Thoracic aorta (tissue), 2 donors: ENCODE data around the gene RRBP1. TPM values are rescaled to one million over a fixed set of nuclear protein-coding genes. Genes with fewer than 3 reads are reported as not detected.
"Not testable (repeated sequence)": the region's sequence is repeated elsewhere in the genome, so short reads cannot be mapped to it uniquely, and the experiment has no call there.

Experiments
- ATAC-seq: fragments of 150-250 bp; one replicate; pipeline ENCODE4 v1.8.0; 2017; ENCODE audit warnings: low read depth; ENCODE audit not compliant: insufficient number of reproducible peaks, low FRiP score
- DNase-seq: peaks from one replicate; pipeline ENCODE4 v3.0.0-alpha.2; 2020; ENCODE audit warnings: low spot score
- H3K27ac ChIP-seq, 2 donors: fragments of 200-600 bp; sonication (generic); 1 replicate in 1 of 2; 2 replicates in 1 of 2; pipeline ENCODE4 v1.5.1; 2016; ENCODE audit warnings: mild to moderate bottlenecking in 2 of 2, moderate library complexity in 2 of 2
- H3K27me3 ChIP-seq: fragments of 200-600 bp; sonication (generic); replicated peaks from 2 replicates; pipeline ENCODE4 v1.6.0; 2016; ENCODE audit warnings: mild to moderate bottlenecking; ENCODE audit not compliant: insufficient read depth
- H3K36me3 ChIP-seq: fragments of 200-600 bp; sonication (generic); one replicate; pipeline ENCODE4 v1.5.1; 2016
- H3K4me1 ChIP-seq, 2 donors: fragments of 200-600 bp; sonication (generic); 1 replicate in 1 of 2; 2 replicates in 1 of 2; pipeline versions ENCODE4 v1.5.1 to v1.6.0; 2016; ENCODE audit warnings: low read depth in 2 of 2, mild to moderate bottlenecking in 1 of 2; ENCODE audit not compliant: control insufficient read depth in 1 of 2
- H3K4me3 ChIP-seq: fragments of 200-600 bp; sonication (generic); 2 replicates; pipeline ENCODE4 v1.5.1; 2016; ENCODE audit warnings: mild to moderate bottlenecking
- H3K9me3 ChIP-seq: fragments of 200-600 bp; sonication (generic); 2 replicates; pipeline ENCODE4 v1.5.1; 2016
- total RNA-seq, 2 donors: library from RNA; depleted of rRNA; stranded (reverse); fragments of >200 nt; gene quantifications; one replicate each; pipeline versions ENCODE4 v1.1.0 to v1.2.3, GENCODE V29; 2016
- TF ChIP-seq, protein P1 (sequence below): fragments of 200-600 bp; sonication (generic); IDR thresholded peaks from one replicate; pipeline ENCODE4 v1.5.1; 2019; ENCODE audit warnings: antibody characterized with exemption

RRBP1 gene
- total RNA-seq, 2 donors from 2014 or later: 113 to 163 TPM

DNA sequence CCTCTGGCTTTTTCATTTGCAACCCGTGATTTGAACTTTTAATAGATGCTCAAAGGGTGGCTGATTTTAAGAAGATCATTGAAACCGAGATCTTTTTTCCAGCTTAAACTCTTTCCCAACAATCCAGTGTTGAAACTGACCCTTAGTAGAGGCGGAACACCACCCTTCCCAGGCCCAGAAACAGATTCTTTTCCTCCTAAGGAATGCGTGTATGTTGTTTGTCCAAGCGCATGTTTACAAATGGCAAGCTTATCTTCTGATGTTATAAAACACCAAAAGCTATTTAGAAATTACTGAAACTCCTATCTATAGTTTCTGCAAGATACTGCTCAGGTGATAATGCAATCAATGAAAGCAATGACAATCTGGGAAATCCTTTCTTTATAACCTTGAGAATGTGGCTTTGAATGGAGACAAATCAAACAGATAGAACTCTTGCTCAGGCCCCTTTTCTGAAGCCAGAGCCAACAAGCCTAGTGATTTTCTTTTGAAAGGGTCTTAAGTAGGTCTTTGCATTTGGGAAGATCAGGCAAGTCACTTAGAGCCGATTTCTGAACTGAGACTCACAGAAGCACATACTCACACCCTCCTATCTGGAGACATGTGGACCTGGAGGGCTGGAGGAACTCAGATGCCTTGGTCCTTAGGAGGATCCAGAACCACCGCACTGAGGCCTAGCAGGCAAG, 26.8 kb upstream of the RRBP1 start:
- no peak for ATAC-seq
- TF ChIP-seq, protein P1, sequence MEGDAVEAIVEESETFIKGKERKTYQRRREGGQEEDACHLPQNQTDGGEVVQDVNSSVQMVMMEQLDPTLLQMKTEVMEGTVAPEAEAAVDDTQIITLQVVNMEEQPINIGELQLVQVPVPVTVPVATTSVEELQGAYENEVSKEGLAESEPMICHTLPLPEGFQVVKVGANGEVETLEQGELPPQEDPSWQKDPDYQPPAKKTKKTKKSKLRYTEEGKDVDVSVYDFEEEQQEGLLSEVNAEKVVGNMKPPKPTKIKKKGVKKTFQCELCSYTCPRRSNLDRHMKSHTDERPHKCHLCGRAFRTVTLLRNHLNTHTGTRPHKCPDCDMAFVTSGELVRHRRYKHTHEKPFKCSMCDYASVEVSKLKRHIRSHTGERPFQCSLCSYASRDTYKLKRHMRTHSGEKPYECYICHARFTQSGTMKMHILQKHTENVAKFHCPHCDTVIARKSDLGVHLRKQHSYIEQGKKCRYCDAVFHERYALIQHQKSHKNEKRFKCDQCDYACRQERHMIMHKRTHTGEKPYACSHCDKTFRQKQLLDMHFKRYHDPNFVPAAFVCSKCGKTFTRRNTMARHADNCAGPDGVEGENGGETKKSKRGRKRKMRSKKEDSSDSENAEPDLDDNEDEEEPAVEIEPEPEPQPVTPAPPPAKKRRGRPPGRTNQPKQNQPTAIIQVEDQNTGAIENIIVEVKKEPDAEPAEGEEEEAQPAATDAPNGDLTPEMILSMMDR: no peak
- DNase-seq: no peak
- Histone ChIP-seq H3K36me3 (no peaks in the 10 kb centered on the region), H3K4me3 (no peak overlapping the region), H3K4me1 (no peaks in the 10 kb centered on the region), H3K27me3 (no peaks in the 10 kb centered on the region), H3K27ac (no peak overlapping the region), H3K9me3 (no peaks in the 10 kb centered on the region)

DNA sequence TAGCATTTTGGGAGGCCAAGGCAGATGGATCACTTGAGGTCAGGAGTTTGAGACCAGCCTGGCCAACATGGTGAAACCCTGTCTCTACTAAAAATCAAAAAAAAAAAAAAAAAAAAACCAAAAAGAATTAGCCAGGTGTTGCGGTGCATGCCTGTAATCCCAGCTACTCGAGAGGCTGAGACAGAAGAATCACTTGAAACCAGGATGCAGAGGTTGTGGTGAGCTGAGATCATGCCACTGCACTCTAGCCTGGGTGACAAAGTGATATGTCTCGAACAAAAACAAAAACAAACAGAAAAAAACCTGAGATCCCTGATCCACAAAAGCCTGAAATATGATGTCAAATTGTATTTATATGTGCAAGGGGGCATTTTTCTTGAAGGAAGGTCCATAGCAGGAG, 25.9 kb upstream of the RRBP1 start:
- not testable (repeated sequence) for H3K27me3 ChIP-seq, H3K36me3 ChIP-seq, H3K4me1 ChIP-seq, H3K27ac ChIP-seq, ATAC-seq, H3K9me3 ChIP-seq, H3K4me3 ChIP-seq, DNase-seq

DNA sequence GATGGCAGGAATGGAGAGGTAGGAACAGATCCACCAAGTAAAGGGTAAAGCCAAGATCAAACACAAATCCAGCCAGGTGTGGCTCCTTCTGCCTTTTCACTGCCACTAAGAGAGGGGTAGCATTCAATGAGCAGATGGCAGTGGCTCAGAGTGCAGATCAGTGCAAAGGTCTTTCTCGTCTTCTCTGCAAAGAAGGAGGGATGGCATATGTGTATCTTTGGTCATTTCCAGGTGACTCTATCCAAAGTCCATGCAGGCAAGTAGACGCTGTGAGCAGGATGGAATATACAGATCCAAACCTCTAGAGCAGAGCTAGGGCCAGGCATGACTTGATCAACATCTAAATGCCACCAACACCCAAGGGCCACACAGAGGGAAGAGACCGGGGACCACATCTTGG, 24.6 kb upstream of the RRBP1 start:
- no peak for ATAC-seq
- Histone ChIP-seq H3K4me3 (no peak overlapping the region), H3K36me3 (no peaks in the 10 kb centered on the region), H3K4me1 (no peaks in the 10 kb centered on the region), H3K9me3 (no peaks in the 10 kb centered on the region), H3K27ac (no peak overlapping the region), H3K27me3 (no peaks in the 10 kb centered on the region)
- DNase-seq: no peak
- TF ChIP-seq, protein P1: no peak

DNA sequence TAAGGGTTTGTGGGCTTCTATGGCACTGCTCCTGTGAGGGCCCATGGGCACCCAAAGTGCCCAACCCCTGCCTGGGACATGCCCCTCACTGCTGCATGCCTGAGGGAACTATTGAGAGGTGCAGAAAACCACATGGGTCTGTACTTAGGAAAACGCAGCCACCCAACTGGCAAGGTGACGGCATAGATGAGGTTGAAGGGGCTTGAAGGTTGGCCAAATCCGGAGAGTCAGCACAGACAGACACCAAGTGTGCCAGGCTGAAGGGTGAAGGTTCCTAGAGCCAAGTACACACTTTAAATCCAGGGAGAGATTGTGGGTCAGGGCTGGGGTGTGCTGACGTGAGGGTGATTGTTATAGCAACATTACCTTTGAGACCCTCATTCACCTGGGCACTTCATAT, 23.9 kb upstream of the RRBP1 start:
- TF ChIP-seq, protein P1: no peak
- Histone ChIP-seq H3K27me3 (no peaks in the 10 kb centered on the region), H3K4me3 (no peak overlapping the region), H3K9me3 (no peaks in the 10 kb centered on the region), H3K27ac (no peak overlapping the region), H3K36me3 (no peaks in the 10 kb centered on the region), H3K4me1 (no peaks in the 10 kb centered on the region)
- DNase-seq (no peak), ATAC-seq (no peak)

DNA sequence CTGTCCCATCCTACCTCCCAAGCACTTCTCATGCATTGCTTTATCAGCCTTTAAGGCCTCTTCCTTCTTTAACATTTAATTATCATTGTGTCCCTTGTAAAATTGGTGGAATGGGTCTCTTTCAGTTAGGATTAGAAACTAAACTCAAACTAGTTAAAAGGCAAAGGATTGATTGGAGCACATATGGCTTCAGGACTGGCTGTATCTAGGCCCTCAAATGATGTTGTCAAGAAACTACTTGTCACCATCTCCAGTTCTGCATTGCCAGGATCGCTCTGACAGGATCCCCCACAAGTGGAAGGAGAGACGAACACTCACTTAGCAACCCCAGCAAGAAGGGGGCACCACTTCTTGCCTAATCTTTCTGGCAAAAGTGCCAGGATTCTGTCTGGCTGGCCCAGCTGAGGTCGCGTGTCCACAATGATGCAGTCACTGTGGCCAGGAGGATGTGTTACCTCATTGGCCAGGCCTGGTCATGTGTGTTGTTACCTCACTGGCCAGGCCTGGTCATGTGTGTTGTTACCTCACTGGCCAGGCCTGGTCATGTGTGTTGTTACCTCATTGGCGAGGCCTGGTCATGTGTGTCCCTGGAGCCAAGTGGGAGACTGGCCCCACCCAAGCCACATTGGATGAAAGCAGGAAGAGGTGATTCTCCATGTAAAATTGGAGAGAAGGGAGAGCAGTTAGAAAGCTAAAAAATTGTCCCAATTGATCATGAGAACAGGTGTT, 22.7 kb upstream of the RRBP1 start:
- H3K36me3 ChIP-seq: no peaks in the 10 kb centered on the region
- H3K27me3 ChIP-seq: no peaks in the 10 kb centered on the region
- ATAC-seq (no peak), DNase-seq (no peak)
- TF ChIP-seq, protein P1: no peak
- no peak overlapping the region for H3K27ac ChIP-seq
- no peak overlapping the region for H3K4me3 ChIP-seq
- no peaks in the 10 kb centered on the region for H3K4me1 ChIP-seq
- H3K9me3 ChIP-seq: no peaks in the 10 kb centered on the region
